WERI-Rb-1 (cell line): Measurements from ENCODE around the gene REG4.
"Not testable (repeated sequence)": the region's sequence is repeated elsewhere in the genome, so short reads cannot be mapped to it uniquely, and the experiment has no call there.

Experiments used
- DNase-seq: peaks from one replicate; pipeline ENCODE4 v3.0.0-alpha.2; 2020
- H3K27ac ChIP-seq: fragments of 250-450 bp; sonication (Bioruptor Pico); 2 replicates; pipeline ENCODE4 v1.5.1; 2020; ENCODE audit warnings: mild to moderate bottlenecking, moderate library complexity
- H3K27me3 ChIP-seq: fragments of 250-450 bp; sonication (Bioruptor Pico); 2 replicates; pipeline ENCODE4 v1.5.1; 2021; ENCODE audit warnings: mild to moderate bottlenecking, low read depth, moderate library complexity; ENCODE audit not compliant: insufficient read depth, severe bottlenecking
- H3K36me3 ChIP-seq: fragments of 250-450 bp; sonication (Bioruptor Pico); 2 replicates; pipeline ENCODE4 v1.5.1; 2020; ENCODE audit warnings: mild to moderate bottlenecking, moderate library complexity
- H3K4me3 ChIP-seq: 2 replicates; pipeline ENCODE4 v1.5.1; 2011; ENCODE audit warnings: low read depth, mild to moderate bottlenecking, control low read depth, low read length
- H3K9me3 ChIP-seq: fragments of 250-450 bp; sonication (Bioruptor Pico); 2 replicates; pipeline ENCODE4 v1.5.1; 2021; ENCODE audit warnings: mild to moderate bottlenecking, moderate library complexity; ENCODE audit not compliant: severe bottlenecking
- CTCF ChIP-seq: IDR thresholded peaks from 2 replicates; pipeline ENCODE4 v1.5.1; 2011; ENCODE audit warnings: low read depth, mild to moderate bottlenecking, control low read depth, inconsistent platforms, low read length

REG4 gene

DNA sequence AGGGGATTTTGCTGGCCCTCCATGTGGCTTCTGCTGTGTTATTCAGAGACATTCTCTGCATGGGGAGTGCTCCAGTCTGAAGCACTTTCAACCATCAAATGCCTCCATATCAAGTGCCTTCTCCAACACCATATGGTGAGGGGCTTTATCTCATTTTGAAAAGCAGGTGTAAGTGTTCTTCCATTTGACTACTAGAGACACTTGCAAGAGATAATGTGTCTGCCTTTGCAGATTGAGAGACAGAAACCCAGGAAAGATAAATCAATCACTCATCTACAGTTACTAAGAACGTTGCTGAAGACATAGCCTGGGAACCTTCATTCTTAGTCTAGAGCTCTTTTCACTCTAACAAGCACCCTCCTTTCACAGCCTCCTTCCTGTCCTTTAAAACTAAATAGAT, 29.5 kb upstream of the REG4 start:
- no peaks in the 10 kb centered on the region for H3K27me3 ChIP-seq
- H3K27ac ChIP-seq: no peak overlapping the region
- no peak for TF ChIP-seq CTCF
- H3K9me3 ChIP-seq: no peaks in the 10 kb centered on the region
- no peaks in the 10 kb centered on the region for H3K36me3 ChIP-seq
- no peak for DNase-seq
- H3K4me3 ChIP-seq: no peak overlapping the region

GRCh38 chr1:119838236-119838635, 27.0 kb upstream of the REG4 start:
- H3K4me3 ChIP-seq: no peak overlapping the region
- no peak for TF ChIP-seq CTCF
- H3K27me3 ChIP-seq: no peaks in the 10 kb centered on the region
- no peaks in the 10 kb centered on the region for H3K36me3 ChIP-seq
- DNase-seq: no peak
- H3K9me3 ChIP-seq: no peaks in the 10 kb centered on the region
- no peak overlapping the region for H3K27ac ChIP-seq

- H3K36me3 ChIP-seq: no peaks in the 10 kb centered on the region
- H3K9me3 ChIP-seq: no peaks in the 10 kb centered on the region
- TF ChIP-seq CTCF: no peak
- H3K27me3 ChIP-seq: no peaks in the 10 kb centered on the region
- DNase-seq: no peak
- H3K27ac ChIP-seq: no peak overlapping the region
- H3K4me3 ChIP-seq: no peak overlapping the region
These were observed 23.7 kb upstream of the REG4 start for GRCh38 chr1:119834990-119835389.

GRCh38 chr1:119831027-119831426, 19.8 kb upstream of the REG4 start:
- Histone ChIP-seq H3K4me3 (no peak overlapping the region), H3K27me3 (no peaks in the 10 kb centered on the region), H3K27ac (no peak overlapping the region), H3K9me3 (no peaks in the 10 kb centered on the region), H3K36me3 (no peaks in the 10 kb centered on the region)
- no peak for TF ChIP-seq CTCF
- no peak for DNase-seq

DNA sequence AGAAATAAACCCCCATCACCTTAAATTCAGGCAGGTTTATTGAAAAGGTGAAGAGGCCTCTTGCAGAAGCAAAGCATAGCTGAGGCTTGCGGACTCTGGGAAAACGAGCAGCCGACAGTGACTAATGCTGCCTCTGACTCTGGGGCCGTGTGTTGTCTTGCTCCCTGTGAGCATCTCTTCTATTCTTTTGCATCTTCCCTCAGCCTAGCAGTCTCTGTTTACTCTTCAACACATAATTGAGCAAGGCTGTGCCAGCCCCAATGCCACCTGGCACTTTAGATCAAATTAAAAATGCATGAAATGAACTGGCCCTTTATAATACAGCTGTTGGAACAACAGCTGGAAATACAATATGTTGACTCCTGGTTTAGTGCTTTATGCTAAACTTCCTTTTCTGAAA, 18.4 kb upstream of the REG4 start:
- H3K36me3 ChIP-seq: no peaks in the 10 kb centered on the region
- TF ChIP-seq CTCF: no peak
- H3K27ac ChIP-seq: no peak overlapping the region
- no peaks in the 10 kb centered on the region for H3K9me3 ChIP-seq
- no peak for DNase-seq
- no peak overlapping the region for H3K4me3 ChIP-seq
- no peaks in the 10 kb centered on the region for H3K27me3 ChIP-seq

DNA sequence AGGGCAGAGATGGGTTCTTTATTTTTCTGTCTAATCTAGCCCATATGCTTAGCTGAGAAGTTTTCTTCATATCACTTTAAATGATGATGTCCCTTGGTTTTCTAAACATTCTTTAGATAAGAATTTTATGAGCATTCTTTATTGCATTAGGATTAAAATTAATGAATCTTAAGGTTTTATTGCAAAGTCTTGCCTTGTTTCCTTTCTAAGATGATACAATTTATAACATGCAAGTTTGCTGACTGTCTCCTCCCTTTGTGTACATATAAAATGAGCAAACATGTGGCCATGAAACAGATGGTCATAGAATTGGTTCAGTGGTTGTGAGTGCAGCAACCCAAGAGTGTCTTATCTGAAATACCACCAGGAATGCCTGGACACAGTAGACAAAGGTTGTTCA, 17.7 kb upstream of the REG4 start:
- not testable (repeated sequence) for H3K27ac ChIP-seq

More for the DNA sequence above, 17.7 kb upstream of the REG4 start:
- H3K4me3 ChIP-seq, H3K36me3 ChIP-seq, DNase-seq, H3K27me3 ChIP-seq, H3K9me3 ChIP-seq: not testable (repeated sequence)
